DOHH2 (cell line): ENCODE measurements around the gene CAPN1.

ENCODE experiments used
- EZH2phosphoT487 ChIP-seq: fragments of 200-600 bp; sonication (generic); IDR thresholded peaks from 2 replicates; pipeline ENCODE4 v1.6.1; 2017; ENCODE audit warnings: borderline replicate concordance, mild to moderate bottlenecking, antibody characterized with exemption, low read length, moderate library complexity, mixed read lengths
- TF ChIP-seq, protein P1 (sequence below): fragments of 200-600 bp; sonication (generic); IDR thresholded peaks from one replicate; pipeline ENCODE4 v1.5.1; 2014; ENCODE audit warnings: antibody characterized with exemption, mild to moderate bottlenecking, low read depth, low read length; ENCODE audit not compliant: poor library complexity, severe bottlenecking

DNA sequence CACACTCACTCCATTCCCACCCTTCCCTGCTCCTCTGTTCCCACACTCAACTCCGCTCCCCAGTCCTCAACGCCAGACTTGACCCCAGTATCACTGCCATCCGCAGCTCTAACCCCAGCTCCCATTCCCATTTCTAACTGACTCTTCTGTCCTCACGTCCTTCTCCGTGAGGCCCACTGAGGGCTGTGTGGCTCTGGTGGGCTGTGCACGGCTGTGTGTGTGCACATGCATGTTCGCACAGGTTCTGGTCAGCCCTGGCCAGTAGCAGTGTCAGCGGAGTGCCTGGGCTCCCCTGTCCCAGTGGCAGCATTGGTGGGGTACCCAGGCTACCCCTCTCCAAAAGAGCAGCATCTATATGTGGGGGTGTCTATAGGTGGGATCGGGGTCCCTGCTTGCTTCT is 5.0 kb downstream of the CAPN1 start:
- TF ChIP-seq, protein P1, sequence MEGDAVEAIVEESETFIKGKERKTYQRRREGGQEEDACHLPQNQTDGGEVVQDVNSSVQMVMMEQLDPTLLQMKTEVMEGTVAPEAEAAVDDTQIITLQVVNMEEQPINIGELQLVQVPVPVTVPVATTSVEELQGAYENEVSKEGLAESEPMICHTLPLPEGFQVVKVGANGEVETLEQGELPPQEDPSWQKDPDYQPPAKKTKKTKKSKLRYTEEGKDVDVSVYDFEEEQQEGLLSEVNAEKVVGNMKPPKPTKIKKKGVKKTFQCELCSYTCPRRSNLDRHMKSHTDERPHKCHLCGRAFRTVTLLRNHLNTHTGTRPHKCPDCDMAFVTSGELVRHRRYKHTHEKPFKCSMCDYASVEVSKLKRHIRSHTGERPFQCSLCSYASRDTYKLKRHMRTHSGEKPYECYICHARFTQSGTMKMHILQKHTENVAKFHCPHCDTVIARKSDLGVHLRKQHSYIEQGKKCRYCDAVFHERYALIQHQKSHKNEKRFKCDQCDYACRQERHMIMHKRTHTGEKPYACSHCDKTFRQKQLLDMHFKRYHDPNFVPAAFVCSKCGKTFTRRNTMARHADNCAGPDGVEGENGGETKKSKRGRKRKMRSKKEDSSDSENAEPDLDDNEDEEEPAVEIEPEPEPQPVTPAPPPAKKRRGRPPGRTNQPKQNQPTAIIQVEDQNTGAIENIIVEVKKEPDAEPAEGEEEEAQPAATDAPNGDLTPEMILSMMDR, result no peak
- no peak for TF ChIP-seq EZH2phosphoT487
